ENCODE measurements around the gene MEFV. TPM values are rescaled to one million over a fixed set of nuclear protein-coding genes. Genes with fewer than 3 reads are reported as not detected.
"Not testable (repeated sequence)": the region's sequence is repeated elsewhere in the genome, so short reads cannot be mapped to it uniquely, and the experiment has no call there.

The MEFV gene
- polyA plus RNA-seq, 2 of the 4 experiments (the other 2 are of a cell fraction): not detected

DNA sequence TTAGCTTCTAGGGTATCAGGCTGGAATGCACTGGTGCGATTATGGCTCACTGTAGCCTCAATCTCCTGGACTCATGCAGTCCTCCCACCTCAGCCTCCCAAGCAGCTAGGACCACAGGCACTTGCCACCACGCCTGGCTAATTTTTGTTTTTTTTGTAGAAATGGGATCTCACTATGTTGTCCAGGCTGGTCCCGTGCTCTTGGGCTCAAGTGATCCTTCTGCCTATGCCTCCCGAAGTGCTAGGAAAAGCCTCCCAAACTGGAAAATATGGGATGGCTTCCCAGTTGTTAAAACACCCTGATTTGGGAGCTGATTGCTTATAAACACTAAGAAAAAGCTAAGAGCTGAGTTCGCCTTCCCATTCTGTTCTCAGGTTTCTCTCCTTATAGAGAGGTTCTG lies 20.2 kb upstream of the MEFV start (continued):
- no peak for TF ChIP-seq CTCF (IDR thresholded peaks at IDR 0.05)

DNA sequence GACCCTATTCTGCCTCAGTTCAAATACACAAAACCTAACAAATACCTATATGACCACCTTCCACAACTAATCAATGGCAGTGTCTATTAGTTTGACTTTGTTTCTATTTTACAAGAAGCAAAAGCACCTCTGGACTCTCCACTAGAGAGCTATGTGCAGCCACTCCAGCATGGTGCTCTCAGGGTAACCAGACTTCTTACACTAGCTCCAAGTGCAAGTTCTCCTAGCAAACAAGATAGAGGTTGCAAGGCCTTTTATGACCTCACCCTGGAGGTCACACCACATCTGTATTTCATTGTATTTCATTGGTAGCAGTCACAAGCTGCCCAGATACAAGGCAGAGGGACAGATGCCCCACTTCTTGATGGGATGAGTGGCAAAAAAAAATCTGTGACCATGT lies 18.5 kb upstream of the MEFV start:
- no peak for ATAC-seq
- H3K27ac ChIP-seq: no peak overlapping the region
- no peak for FAIRE-seq
- no peak for DNase-seq (ENCODE audit: low read depth in 1 of 2, low spot score in 1 of 2)
- POLR2A ChIA-PET: no interaction called here
- no peak overlapping the region for H3K4me2 ChIP-seq
- peaks cover 8% of the 10 kb centered on the region; the same call in 1 of the 3 replicates for H3K9me3 ChIP-seq
- no peak overlapping the region for H3K4me3 ChIP-seq
- no peak for TF ChIP-seq GATA3 (IDR thresholded peaks at IDR 0.05; ENCODE audit: borderline replicate concordance)
- TF ChIP-seq TP53 (CRISPR knock-in tag; IDR thresholded peaks at IDR 0.05): no peak
- no peak for TF ChIP-seq JUN (IDR thresholded peaks at IDR 0.05)
- no peak for TF ChIP-seq ELK1 (IDR thresholded peaks at IDR 0.05; ENCODE audit: low read depth, low read length)
- TF ChIP-seq FOXS1 (CRISPR knock-in tag; IDR thresholded peaks at IDR 0.05): no peak
- no peak for TF ChIP-seq RCOR1 (IDR thresholded peaks at IDR 0.05; ENCODE audit: low read depth, low read length)
- TF ChIP-seq MAFK (IDR thresholded peaks at IDR 0.05; ENCODE audit: partially characterized antibody): no peak
- no peak for TF ChIP-seq RARB (CRISPR knock-in tag; IDR thresholded peaks at IDR 0.05)
- no peak for TF ChIP-seq JUNB (IDR thresholded peaks at IDR 0.05)
- no peak for TF ChIP-seq ZC3H11A (IDR thresholded peaks at IDR 0.05)
- TF ChIP-seq HES2 (IDR thresholded peaks at IDR 0.05): no peak
- TF ChIP-seq CHD2 (IDR thresholded peaks at IDR 0.05; ENCODE audit: low read length, partially characterized antibody): no peak
- TF ChIP-seq BHLHE40 (IDR thresholded peaks at IDR 0.05; ENCODE audit: low read depth, low read length): no peak
- TF ChIP-seq RAD21 (conservative IDR thresholded peaks at IDR 0.05 in 1 of 2, IDR thresholded peaks at IDR 0.05 in 1 of 2): no peak
- no peaks in the 10 kb centered on the region for H3K4me1 ChIP-seq
- CTCF ChIA-PET: no interaction called here

GRCh38 chr16:3274490-3274889 lies 18.1 kb upstream of the MEFV start:
- FAIRE-seq: no peak
- no peak overlapping the region for H3K4me2 ChIP-seq
- ATAC-seq: peak in 1 of 2 experiments; percentile 53; a peak in 1 of 6 replicates
- DNase-seq (ENCODE audit: low read depth in 1 of 2, low spot score in 1 of 2): no peak
- ChIA-PET CTCF (no interaction called here), POLR2A (no interaction called here)
- no peak overlapping the region for H3K27ac ChIP-seq
- no peak overlapping the region for H3K4me3 ChIP-seq
- TF ChIP-seq NFE2L2 (conservative IDR thresholded peaks at IDR 0.05; ENCODE audit: low read length): no peak
- TF ChIP-seq RAD21 (conservative IDR thresholded peaks at IDR 0.05 in 1 of 2, IDR thresholded peaks at IDR 0.05 in 1 of 2): no peak
- TF ChIP-seq TP53 (CRISPR knock-in tag; IDR thresholded peaks at IDR 0.05): no peak
- no peak for TF ChIP-seq CHD2 (IDR thresholded peaks at IDR 0.05; ENCODE audit: low read length, partially characterized antibody)
- no peak for TF ChIP-seq CHD4 (IDR thresholded peaks at IDR 0.05; ENCODE audit: borderline replicate concordance)
- no peak for TF ChIP-seq HOXB13 (CRISPR knock-in tag; IDR thresholded peaks at IDR 0.05; ENCODE audit: low read depth)
- no peak for TF ChIP-seq MAFK (IDR thresholded peaks at IDR 0.05; ENCODE audit: partially characterized antibody)
- no peak for TF ChIP-seq SMC3 (IDR thresholded peaks at IDR 0.05)
- no peak for TF ChIP-seq PHF8 (IDR thresholded peaks at IDR 0.05; ENCODE audit: borderline replicate concordance, low read depth)
- no peaks in the 10 kb centered on the region for H3K4me1 ChIP-seq
- 43% methylated on average over 4 of the region's 4 CpGs for WGBS (ENCODE audit: missing lambda C conversion rate)
- H3K9me3 ChIP-seq: peaks cover 8% of the 10 kb centered on the region; the same call in 1 of the 3 replicates

DNA sequence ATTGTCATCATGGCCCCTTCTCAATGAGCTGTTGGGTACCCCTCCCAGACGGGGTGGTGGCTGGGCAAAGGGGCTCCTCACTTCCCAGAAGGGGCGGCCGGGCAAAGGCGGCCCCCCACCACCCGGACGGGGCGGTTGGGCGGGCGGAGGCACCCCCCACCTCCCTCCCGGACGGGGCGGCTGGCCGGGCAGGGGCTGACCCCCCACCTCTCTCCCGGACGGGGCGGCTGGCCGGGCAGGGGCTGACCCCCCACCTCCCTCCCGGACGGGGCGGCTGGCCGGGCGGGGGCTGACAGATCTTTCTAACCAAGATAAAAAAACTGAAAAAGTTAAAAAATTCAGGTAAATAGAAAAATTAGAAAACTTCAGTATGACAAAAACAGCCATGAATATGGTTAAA lies 14.8 kb upstream of the MEFV start:
- H3K27ac ChIP-seq; H3K4me3 ChIP-seq; CTCF ChIA-PET; H3K4me2 ChIP-seq; FAIRE-seq; H3K4me1 ChIP-seq; H3K9me3 ChIP-seq; DNase-seq (ENCODE audit: low read depth in 1 of 2, low spot score in 1 of 2); POLR2A ChIA-PET; ATAC-seq: not testable (repeated sequence)
- 86% methylated on average over 6 of the region's 22 CpGs for WGBS (ENCODE audit: missing lambda C conversion rate)

- DNase-seq (ENCODE audit: low read depth in 1 of 2, low spot score in 1 of 2); POLR2A ChIA-PET; ATAC-seq; H3K4me3 ChIP-seq; H3K4me1 ChIP-seq; H3K9me3 ChIP-seq; FAIRE-seq; CTCF ChIA-PET; H3K27ac ChIP-seq; H3K4me2 ChIP-seq: not testable (repeated sequence)
- WGBS (ENCODE audit: missing lambda C conversion rate): 52% methylated on average over 5 of the region's 5 CpGs
These were observed 14.3 kb upstream of the MEFV start for GRCh38 chr16:3270718-3271117.
